ENCODE results near the gene HNRNPM.

The HNRNPM gene

GRCh38 chr19:8460516-8461298, 15.9 kb downstream of the HNRNPM start:
- DNase-seq (ENCODE audit: low read depth in 2 of 2) = no peak

GRCh38 chr19:8461376-8461775, 16.6 kb downstream of the HNRNPM start:
- no peak for DNase-seq (ENCODE audit: low read depth in 2 of 2)

- DNase-seq (ENCODE audit: low read depth in 2 of 2) = no peak
These were observed 17.1 kb downstream of the HNRNPM start for GRCh38 chr19:8461891-8462290.

- no peak for DNase-seq (ENCODE audit: low read depth in 2 of 2)
These were observed 17.8 kb downstream of the HNRNPM start for GRCh38 chr19:8462571-8462970.

- DNase-seq (ENCODE audit: low read depth in 2 of 2) = no peak
These were observed 18.6 kb downstream of the HNRNPM start for GRCh38 chr19:8463365-8463764.

- no peak for DNase-seq (ENCODE audit: low read depth in 2 of 2)
These were observed 21.2 kb downstream of the HNRNPM start for GRCh38 chr19:8466018-8466417.

GRCh38 chr19:8468124-8468523, 23.3 kb downstream of the HNRNPM start:
- DNase-seq (ENCODE audit: low read depth in 2 of 2) = no peak

GRCh38 chr19:8468761-8469373, 24.1 kb downstream of the HNRNPM start:
- no peak for DNase-seq (ENCODE audit: low read depth in 2 of 2)

- DNase-seq (ENCODE audit: low read depth in 2 of 2) = no peak
These were observed 25.0 kb downstream of the HNRNPM start for GRCh38 chr19:8469613-8470368.

- DNase-seq (ENCODE audit: low read depth in 2 of 2) = no peak
These were observed 29.1 kb downstream of the HNRNPM start for GRCh38 chr19:8473648-8474476.

GRCh38 chr19:8475005-8475404, 30.2 kb downstream of the HNRNPM start:
- DNase-seq (ENCODE audit: low read depth in 2 of 2) = no peak

- no peak for DNase-seq (ENCODE audit: low read depth in 2 of 2)
These were observed 31.7 kb downstream of the HNRNPM start for GRCh38 chr19:8476524-8476923.

- no peak for DNase-seq (ENCODE audit: low read depth in 2 of 2)
These were observed 33.1 kb downstream of the HNRNPM start for GRCh38 chr19:8477889-8478288.

GRCh38 chr19:8478598-8478997, 33.8 kb downstream of the HNRNPM start:
- DNase-seq (ENCODE audit: low read depth in 2 of 2) = no peak

- no peak for DNase-seq (ENCODE audit: low read depth in 2 of 2)
These were observed 36.4 kb downstream of the HNRNPM start for GRCh38 chr19:8481201-8481600.

GRCh38 chr19:8481616-8482015, 36.8 kb downstream of the HNRNPM start:
- no peak for DNase-seq (ENCODE audit: low read depth in 2 of 2)

- no peak for DNase-seq (ENCODE audit: low read depth in 2 of 2)
These were observed 37.9 kb downstream of the HNRNPM start for GRCh38 chr19:8482696-8483095.

GRCh38 chr19:8483165-8483564, 38.4 kb downstream of the HNRNPM start:
- DNase-seq (ENCODE audit: low read depth in 2 of 2) = no peak

GRCh38 chr19:8484331-8484894, 39.6 kb downstream of the HNRNPM start:
- no peak for DNase-seq (ENCODE audit: low read depth in 2 of 2)

- no peak for DNase-seq (ENCODE audit: low read depth in 2 of 2)
These were observed 41.0 kb downstream of the HNRNPM start for GRCh38 chr19:8485561-8486371.

- DNase-seq (ENCODE audit: low read depth in 2 of 2) = no peak
These were observed 41.9 kb downstream of the HNRNPM start for GRCh38 chr19:8486661-8487136.
